ENCODE data around the gene PPP6R2. TPM values are rescaled to one million over a fixed set of nuclear protein-coding genes. Genes with fewer than 3 reads are reported as not detected.
A peak's percentile ranks its signal among the peaks of the same experiment; 100 is the strongest.

The PPP6R2 gene
- total and polyA plus RNA-seq, 9 of the 15 experiments (the other 6 are each of a cell fraction or from before 2014, with no cell fraction given): 0.32 to 39.8 (median 21.4) TPM

DNA sequence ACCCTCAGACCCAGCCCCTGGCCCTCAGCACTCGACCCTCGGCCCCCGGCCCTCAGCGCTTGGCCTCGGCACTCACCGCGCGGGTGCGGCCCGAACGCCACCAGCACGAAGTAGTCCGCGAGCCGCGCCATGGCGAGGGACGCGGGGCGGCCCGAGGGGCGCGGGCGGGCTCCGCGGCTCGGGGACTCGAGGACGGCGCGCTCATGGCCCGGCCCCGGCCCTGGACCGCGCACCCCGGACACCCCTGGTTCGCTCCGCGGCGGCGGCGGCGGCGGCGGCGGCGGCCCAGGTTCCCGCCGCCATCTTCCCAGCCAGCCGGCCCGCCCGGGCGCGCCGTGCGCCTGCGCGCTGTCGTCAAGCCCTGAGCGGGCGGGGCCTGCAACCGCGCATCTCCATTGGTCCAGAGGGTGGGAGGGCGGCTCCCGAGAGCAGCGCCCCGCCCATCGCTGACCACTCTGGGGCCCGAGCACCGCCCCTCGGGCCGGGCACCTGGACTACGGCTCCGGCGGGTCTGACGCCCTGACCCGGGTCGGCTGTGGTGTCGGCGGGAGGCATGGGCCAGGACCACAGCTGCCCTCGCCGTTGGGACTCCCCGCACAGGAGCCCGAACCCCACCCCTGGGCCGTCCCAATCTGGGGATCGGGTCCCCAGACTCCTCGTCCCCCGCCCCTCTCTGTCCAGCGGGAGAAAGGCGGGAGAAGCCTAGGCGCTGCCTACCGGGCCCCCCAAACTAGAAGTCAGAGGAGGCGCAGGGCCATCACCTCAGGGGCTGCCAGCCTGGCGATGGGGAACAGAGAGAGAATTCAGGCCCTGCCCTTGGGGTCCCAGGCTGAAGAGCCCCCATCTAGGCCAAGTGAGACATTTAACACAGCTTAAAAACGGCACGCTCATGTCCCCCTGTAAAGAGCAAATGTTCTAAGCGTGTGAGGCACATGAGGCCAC, 131.9 kb downstream of the PPP6R2 start, which contains the start of gene SBF1:
SBF1 (minus strand) TSS at position 326 of the 942 bp plus-strand sequence; CDS start at position 131, 195 bp downstream.
- H3K4me3 ChIP-seq: peak within 1 kb of the TSS; percentile 63
- FAIRE-seq: peak; percentile 23
- peak; percentile 96 for ATAC-seq
- DNase-seq (ENCODE audit: extremely low read depth in 1 of 4, low spot score in 3 of 4): peak; percentile 91 to 98 (median 97)
- 6% methylated on average over 13 of the region's 97 CpGs for WGBS (ENCODE audit: insufficient coverage, low coverage, missing lambda C conversion rate)
- intact Hi-C loops (cut with micrococcal nuclease) (no loop called here), in situ Hi-C loops (cut with MboI) (no loop called here)
- 0 out of 3 replicates have a peak, but pooled peaks cover 2% of the 10 kb centered on the region for H3K36me3 ChIP-seq (ENCODE audit: control insufficient read depth, insufficient read depth, low read length)
- H3K9me3 ChIP-seq (replicated peaks; ENCODE audit: control insufficient read depth, insufficient read depth, low read depth, low read length): no peaks in the 10 kb centered on the region
- peaks cover 33% of the 10 kb centered on the region for H4K20me1 ChIP-seq (replicated peaks; ENCODE audit: control insufficient read depth, insufficient read depth, low read length)
- peak within 1 kb of the TSS; percentile 85 for H2AFZ ChIP-seq (ENCODE audit: low read depth, low read length)
- H3K27ac ChIP-seq (ENCODE audit: extremely low read depth, low read depth, low read length): peak within 1 kb of the TSS; percentile 46; the same call in 2 of the 3 replicates
- no TSS peak for BruUV-seq (replicated peaks)
- CTCF ChIA-PET (ENCODE audit: low intra/inter-chr PET ratio): interaction anchor here (0.6 kb wide), 1 partner anchor 132 kb away, joined by 4 read pairs; no protein-coding TSS in a partner anchor
- peaks cover 8% of the 10 kb centered on the region for H3K9me1 ChIP-seq (ENCODE audit: control insufficient read depth, insufficient read depth, low read length)
- POLR2A ChIA-PET: interaction anchor here (0.6 kb wide), 1 partner anchor 26 kb away, joined by 3 read pairs; no protein-coding TSS in a partner anchor
- peaks cover 22 to 54% of the 10 kb centered on the region in 2 experiments for H3K4me1 ChIP-seq (replicated peaks in 1 of 2; ENCODE audit: control insufficient read depth in 2 of 2, insufficient read depth in 2 of 2, low read length in 2 of 2)
- peaks cover 42% of the 10 kb centered on the region for H3K79me2 ChIP-seq (ENCODE audit: control insufficient read depth, insufficient read depth, low read length)
- no peaks in the 10 kb centered on the region for H3K27me3 ChIP-seq (ENCODE audit: control insufficient read depth in 2 of 2, insufficient read depth in 2 of 2, low read length in 2 of 2)
- peak within 1 kb of the TSS; percentile 44 to 93; a peak in 3 of 4 replicates for H3K9ac ChIP-seq (ENCODE audit: insufficient read depth in 1 of 2, low read depth in 2 of 2, low read length in 2 of 2)
- H3K4me2 ChIP-seq (ENCODE audit: insufficient read depth, low read length): peak within 1 kb of the TSS; percentile 73
- TF ChIP-seq DEAF1 (CRISPR knock-in tag; IDR thresholded peaks at IDR 0.05): no peak
- TF ChIP-seq, protein P1, sequence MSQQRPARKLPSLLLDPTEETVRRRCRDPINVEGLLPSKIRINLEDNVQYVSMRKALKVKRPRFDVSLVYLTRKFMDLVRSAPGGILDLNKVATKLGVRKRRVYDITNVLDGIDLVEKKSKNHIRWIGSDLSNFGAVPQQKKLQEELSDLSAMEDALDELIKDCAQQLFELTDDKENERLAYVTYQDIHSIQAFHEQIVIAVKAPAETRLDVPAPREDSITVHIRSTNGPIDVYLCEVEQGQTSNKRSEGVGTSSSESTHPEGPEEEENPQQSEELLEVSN (IDR thresholded peaks at IDR 0.05; ENCODE audit: borderline replicate concordance in 1 of 2, extremely low read depth in 1 of 2, insufficient read depth in 1 of 2, insufficient read length in 1 of 2, low read depth in 1 of 2, low read length in 1 of 2, poor library complexity in 1 of 2, severe bottlenecking in 1 of 2): peak; percentile 12 to 53
- peak; percentile 59; the same call in 1 of the 2 replicates for TF ChIP-seq POLR2A (conservative IDR thresholded peaks at IDR 0.05)
- TF ChIP-seq SIN3A (IDR thresholded peaks at IDR 0.05; ENCODE audit: borderline replicate concordance in 2 of 2, control insufficient read depth in 1 of 2, low read depth in 2 of 2, low read length in 2 of 2): no peak; a peak in 1 of 4 replicates
- no peak for TF ChIP-seq TSC22D4 (tag; IDR thresholded peaks at IDR 0.05)
- no peak for TF ChIP-seq CCAR2 (IDR thresholded peaks at IDR 0.05; ENCODE audit: low read depth, low read length)
- TF ChIP-seq MAZ (CRISPR knock-in tag; conservative IDR thresholded peaks at IDR 0.05 in 1 of 2, IDR thresholded peaks at IDR 0.05 in 1 of 2): peak; percentile 29 to 45; a peak in 2 of 4 replicates
- peak; percentile 43 for TF ChIP-seq CCNT2 (IDR thresholded peaks at IDR 0.05; ENCODE audit: borderline replicate concordance, extremely low read depth, insufficient read length, low read depth, low read length)
- no peak for TF ChIP-seq BRF2 (IDR thresholded peaks at IDR 0.05; ENCODE audit: borderline replicate concordance, insufficient read depth, insufficient read length)
- no peak for TF ChIP-seq ZNF41 (CRISPR knock-in tag; conservative IDR thresholded peaks at IDR 0.05)
- no peak for TF ChIP-seq ZNF644 (tag; IDR thresholded peaks at IDR 0.05; ENCODE audit: low read depth)
- TF ChIP-seq YY1 (IDR thresholded peaks at IDR 0.05; ENCODE audit: borderline replicate concordance in 1 of 3, control insufficient read depth in 1 of 3, extremely low read depth in 1 of 3, insufficient read depth in 3 of 3, insufficient read length in 1 of 3, insufficient replicate concordance in 2 of 3, low read depth in 1 of 3, low read length in 2 of 3): peak; percentile 57 to 88 (median 82)
